ENCODE results near the gene ARFGAP3.

The ARFGAP3 gene

DNA sequence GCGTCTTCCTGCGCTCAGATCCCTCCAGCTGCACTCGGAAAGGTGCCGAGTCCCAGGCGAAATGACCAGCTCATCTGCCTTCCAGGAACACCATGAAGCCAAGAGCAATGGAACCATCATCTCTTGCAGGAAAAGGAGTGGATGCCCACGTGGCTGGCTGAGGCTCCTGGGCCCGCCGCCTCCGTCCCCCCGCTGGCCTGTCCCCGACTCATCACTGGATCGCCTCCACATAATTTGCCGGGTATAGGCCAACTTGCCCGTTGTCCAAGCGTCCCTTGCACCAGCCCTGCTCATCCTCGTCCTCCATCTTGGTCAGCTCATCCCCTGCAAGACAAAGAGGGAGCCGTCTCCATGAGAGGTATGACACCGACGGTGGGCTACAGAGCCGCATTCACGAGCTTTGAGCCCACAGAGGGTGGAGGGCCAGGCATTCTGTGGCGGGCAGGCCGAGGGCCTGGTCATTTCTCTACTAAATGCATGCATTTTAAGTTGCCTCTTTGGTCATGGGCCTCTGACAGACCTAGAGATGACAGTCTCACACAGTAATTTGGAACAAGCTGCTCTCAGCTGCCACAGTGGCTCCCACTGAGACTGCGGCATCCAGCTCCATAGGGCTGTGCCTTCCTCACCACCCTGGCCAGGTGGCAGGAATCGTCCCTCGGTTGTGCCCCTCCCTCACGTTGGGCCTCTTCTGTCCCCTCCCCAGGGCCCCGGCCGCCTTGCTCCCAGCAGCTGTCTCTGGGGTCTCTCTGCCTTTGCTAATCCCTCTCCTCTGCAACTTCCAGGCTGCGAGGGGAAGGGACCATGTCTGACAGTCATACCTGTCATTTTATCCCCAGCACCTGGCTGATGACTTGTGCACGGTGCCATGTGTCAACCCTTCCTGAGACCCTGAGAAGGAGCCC, 14.3 kb upstream of the ARFGAP3 start:
- no peak for FAIRE-seq

DNA sequence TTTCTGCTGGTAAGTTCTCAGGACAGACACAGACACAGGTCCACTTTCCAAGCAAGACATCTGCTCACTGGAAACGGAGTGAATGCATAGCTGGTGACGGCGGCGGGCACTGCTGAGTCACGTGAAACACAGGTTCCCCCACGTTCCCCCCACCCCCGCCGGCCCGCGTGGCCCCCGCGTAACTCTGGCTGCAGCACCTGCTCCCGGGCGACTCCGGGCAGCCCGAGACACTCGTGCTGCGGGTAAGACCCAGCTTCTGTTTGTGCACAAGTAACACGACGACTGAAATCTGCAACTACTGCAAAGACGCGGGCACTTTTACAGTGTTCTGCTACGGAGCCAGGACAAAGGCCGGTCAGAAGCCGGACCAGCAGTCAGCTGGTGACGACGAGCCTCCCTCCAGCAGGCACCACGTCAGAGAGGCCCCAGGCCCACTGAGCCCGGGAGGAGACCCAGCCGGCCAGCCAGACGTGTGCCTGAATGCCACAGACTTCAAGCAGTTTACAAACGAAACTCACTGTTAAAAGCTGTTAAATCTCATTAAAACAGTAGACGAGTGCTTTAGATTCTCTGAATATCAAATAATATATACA, 12.9 kb upstream of the ARFGAP3 start:
- FAIRE-seq (no peak), DNase-seq (ENCODE audit: insufficient read length, low spot score) (no peak)
- TF ChIP-seq, protein P1, sequence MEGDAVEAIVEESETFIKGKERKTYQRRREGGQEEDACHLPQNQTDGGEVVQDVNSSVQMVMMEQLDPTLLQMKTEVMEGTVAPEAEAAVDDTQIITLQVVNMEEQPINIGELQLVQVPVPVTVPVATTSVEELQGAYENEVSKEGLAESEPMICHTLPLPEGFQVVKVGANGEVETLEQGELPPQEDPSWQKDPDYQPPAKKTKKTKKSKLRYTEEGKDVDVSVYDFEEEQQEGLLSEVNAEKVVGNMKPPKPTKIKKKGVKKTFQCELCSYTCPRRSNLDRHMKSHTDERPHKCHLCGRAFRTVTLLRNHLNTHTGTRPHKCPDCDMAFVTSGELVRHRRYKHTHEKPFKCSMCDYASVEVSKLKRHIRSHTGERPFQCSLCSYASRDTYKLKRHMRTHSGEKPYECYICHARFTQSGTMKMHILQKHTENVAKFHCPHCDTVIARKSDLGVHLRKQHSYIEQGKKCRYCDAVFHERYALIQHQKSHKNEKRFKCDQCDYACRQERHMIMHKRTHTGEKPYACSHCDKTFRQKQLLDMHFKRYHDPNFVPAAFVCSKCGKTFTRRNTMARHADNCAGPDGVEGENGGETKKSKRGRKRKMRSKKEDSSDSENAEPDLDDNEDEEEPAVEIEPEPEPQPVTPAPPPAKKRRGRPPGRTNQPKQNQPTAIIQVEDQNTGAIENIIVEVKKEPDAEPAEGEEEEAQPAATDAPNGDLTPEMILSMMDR (IDR thresholded peaks at IDR 0.05; ENCODE audit: insufficient read depth, missing control alignments), result no peak

More for the DNA sequence above, 14.3 kb upstream of the ARFGAP3 start:
- no peak for DNase-seq (ENCODE audit: insufficient read length, low spot score)
- TF ChIP-seq, protein P1 (IDR thresholded peaks at IDR 0.05; ENCODE audit: insufficient read depth, missing control alignments), result no peak

DNA sequence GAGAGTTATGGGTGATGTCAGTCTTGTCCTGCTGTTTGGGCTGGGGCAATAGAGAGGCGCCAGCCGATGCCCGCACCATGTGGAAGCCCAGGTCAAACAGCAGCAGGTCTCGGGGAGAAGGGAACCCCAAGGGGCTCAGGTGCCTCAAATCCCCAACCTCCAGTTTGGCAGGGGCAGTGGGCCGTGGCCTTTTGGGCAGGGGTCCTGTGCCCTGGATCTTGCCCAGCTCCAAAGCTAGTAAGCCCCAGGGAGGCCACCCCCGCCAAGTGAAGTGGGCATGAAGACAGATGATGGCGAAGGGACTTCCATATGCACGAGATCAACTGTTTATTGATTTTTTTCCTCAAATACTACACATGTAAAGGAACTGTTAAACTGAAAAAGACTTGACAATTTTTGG, 12.4 kb upstream of the ARFGAP3 start:
- TF ChIP-seq, protein P1 (IDR thresholded peaks at IDR 0.05; ENCODE audit: insufficient read depth, missing control alignments), result no peak
- FAIRE-seq (no peak), DNase-seq (ENCODE audit: insufficient read length, low spot score) (no peak)

DNA sequence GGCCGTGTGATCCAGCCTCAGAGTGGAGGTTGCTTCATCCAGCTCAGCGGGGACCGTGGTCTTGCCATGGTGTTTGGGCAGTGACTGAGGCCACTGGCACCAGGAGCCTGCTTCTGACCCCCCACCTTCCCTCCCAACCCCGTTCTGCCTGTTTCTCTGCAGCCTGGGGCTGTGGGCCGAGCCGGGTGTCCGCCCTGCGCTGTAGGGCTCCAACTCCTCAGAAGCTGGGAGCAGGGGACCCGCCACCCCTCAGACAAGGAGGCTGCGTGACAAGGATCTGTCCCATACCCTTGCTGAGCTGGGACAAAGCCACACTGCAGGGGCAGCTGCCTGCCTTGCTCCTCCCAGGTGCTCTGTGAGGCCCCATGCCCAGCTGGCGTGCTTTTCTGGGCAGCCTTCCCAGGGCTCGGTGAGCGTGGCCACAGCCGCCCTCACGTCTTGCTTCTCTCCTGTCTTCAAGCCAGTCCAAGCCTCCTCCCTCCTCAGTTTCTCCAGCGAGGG, 11.7 kb upstream of the ARFGAP3 start:
- TF ChIP-seq, protein P1 (IDR thresholded peaks at IDR 0.05; ENCODE audit: insufficient read depth, missing control alignments), result no peak
- FAIRE-seq (no peak), DNase-seq (ENCODE audit: insufficient read length, low spot score) (no peak)

DNA sequence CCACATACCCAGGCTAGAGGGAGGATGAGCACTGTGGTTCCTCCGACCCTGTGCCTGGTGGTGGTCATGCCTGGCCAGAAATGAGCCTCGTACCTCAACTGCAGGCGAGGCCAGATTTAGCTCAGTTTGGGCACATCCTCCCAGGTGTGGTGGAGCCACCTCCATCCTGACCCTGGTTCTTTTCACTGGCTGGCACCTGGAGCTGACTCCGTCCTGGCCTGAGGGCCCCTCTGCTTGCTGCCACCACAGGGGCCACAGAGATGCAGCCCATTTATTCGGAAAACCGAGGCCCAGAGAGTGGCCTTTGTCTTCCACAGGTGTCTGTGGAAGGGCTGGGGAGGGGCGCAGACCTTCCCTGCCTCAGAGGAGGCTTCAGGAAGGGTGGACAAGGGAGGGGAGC, 9.0 kb upstream of the ARFGAP3 start:
- TF ChIP-seq, protein P1 (IDR thresholded peaks at IDR 0.05; ENCODE audit: insufficient read depth, missing control alignments), result no peak
- FAIRE-seq (no peak), DNase-seq (ENCODE audit: insufficient read length, low spot score) (no peak)

DNA sequence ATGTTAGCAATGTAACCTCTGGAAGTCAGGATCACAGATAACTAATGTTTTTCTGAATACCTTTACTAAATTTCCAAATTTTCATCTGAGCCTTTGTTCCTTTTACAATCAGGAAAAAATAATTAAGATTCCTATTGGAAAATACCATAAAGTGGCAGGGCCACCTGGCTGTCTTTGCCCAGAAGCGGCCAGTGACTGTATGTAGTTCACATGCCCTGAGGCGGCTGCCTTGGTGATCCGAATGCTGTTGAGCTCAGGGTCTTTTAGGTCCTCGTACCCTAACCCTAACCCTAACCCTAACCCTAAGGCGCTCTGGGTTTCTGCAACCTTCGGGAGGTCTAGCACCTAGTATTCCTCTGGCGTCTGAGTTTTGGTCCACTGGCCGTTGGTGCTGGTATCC, 8.5 kb upstream of the ARFGAP3 start:
- TF ChIP-seq, protein P1 (IDR thresholded peaks at IDR 0.05; ENCODE audit: insufficient read depth, missing control alignments), result no peak
- DNase-seq (ENCODE audit: insufficient read length, low spot score), result no peak
- FAIRE-seq, result no peak
